Suprapubic skin (tissue), 4 donors: ENCODE data around the gene FBXL3.

Experiments
- EP300 ChIP-seq: sonication (generic); formaldehyde crosslinking; IDR thresholded peaks from one replicate; pipeline ENCODE4 v1.6.1; 2017; ENCODE audit warnings: antibody characterized with exemption
- POLR2A ChIP-seq, 2 donors: fragments of 450-650 bp; IDR thresholded peaks; one replicate each; pipeline ENCODE4 v1.6.1; 2017; ENCODE audit warnings: antibody characterized with exemption in 2 of 2, mild to moderate bottlenecking in 2 of 2, moderate library complexity in 2 of 2
- POLR2AphosphoS5 ChIP-seq, 3 donors: sonication (generic); formaldehyde crosslinking; IDR thresholded peaks; one replicate each; pipeline ENCODE4 v1.6.1; 2017; ENCODE audit warnings: antibody characterized with exemption in 3 of 3
- TF ChIP-seq, protein P1 (sequence below), 2 donors: fragments of 200-600 bp in 1 of 2; fragments of 450-650 bp in 1 of 2; sonication (generic) in 1 of 2; IDR thresholded peaks; one replicate each; pipeline ENCODE4 v1.5.1; 2016 to 2019; ENCODE audit warnings: antibody characterized with exemption in 2 of 2, mild to moderate bottlenecking in 1 of 2, moderate library complexity in 1 of 2

- TF ChIP-seq, protein P1, sequence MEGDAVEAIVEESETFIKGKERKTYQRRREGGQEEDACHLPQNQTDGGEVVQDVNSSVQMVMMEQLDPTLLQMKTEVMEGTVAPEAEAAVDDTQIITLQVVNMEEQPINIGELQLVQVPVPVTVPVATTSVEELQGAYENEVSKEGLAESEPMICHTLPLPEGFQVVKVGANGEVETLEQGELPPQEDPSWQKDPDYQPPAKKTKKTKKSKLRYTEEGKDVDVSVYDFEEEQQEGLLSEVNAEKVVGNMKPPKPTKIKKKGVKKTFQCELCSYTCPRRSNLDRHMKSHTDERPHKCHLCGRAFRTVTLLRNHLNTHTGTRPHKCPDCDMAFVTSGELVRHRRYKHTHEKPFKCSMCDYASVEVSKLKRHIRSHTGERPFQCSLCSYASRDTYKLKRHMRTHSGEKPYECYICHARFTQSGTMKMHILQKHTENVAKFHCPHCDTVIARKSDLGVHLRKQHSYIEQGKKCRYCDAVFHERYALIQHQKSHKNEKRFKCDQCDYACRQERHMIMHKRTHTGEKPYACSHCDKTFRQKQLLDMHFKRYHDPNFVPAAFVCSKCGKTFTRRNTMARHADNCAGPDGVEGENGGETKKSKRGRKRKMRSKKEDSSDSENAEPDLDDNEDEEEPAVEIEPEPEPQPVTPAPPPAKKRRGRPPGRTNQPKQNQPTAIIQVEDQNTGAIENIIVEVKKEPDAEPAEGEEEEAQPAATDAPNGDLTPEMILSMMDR (IDR thresholded peaks at IDR 0.05) = no peak
- TF ChIP-seq POLR2A (IDR thresholded peaks at IDR 0.05) (peak; percentile 24 to 77), POLR2AphosphoS5 (IDR thresholded peaks at IDR 0.05) (peak; percentile 38 to 56 (median 50)), EP300 (no peak)
These were observed at the start of gene FBXL3 for GRCh38 chr13:77026861-77027621.
